ENCODE data around the gene ADAMTS14. TPM values are rescaled to one million over a fixed set of nuclear protein-coding genes. Genes with fewer than 3 reads are reported as not detected.

The ADAMTS14 gene
- total and polyA plus RNA-seq, 4 donors: 0.08 to 2.4 (median 0.37) TPM

GRCh38 chr10:70771311-70772194 lies 99.2 kb downstream of the ADAMTS14 start:
- intact Hi-C loops (cut with DNase I): no loop called here
- Histone ChIP-seq H3K4me3 (ENCODE audit: low read length in 2 of 2) (no peak overlapping the region), H3K9me3 (ENCODE audit: control insufficient read depth, low read length) (no peaks in the 10 kb centered on the region), H3K27ac (ENCODE audit: low read depth in 1 of 2, low read length in 2 of 2) (no peak overlapping the region), H3K36me3 (ENCODE audit: control insufficient read depth in 1 of 2, insufficient read depth in 2 of 2, low read length in 1 of 2) (no peaks in the 10 kb centered on the region), H3K4me1 (ENCODE audit: control insufficient read depth in 1 of 2, insufficient read depth in 2 of 2, low read length in 2 of 2) (no peaks in the 10 kb centered on the region), H3K27me3 (ENCODE audit: control insufficient read depth in 1 of 2, insufficient read depth in 2 of 2, low read length in 1 of 2) (no peaks in the 10 kb centered on the region)
- DNase-seq: no peak
- WGBS, 2 donors: 91% methylated on average over 8 of the region's 8 CpGs
- peak; percentile 23 for ATAC-seq (ENCODE audit: low FRiP score)

DNA sequence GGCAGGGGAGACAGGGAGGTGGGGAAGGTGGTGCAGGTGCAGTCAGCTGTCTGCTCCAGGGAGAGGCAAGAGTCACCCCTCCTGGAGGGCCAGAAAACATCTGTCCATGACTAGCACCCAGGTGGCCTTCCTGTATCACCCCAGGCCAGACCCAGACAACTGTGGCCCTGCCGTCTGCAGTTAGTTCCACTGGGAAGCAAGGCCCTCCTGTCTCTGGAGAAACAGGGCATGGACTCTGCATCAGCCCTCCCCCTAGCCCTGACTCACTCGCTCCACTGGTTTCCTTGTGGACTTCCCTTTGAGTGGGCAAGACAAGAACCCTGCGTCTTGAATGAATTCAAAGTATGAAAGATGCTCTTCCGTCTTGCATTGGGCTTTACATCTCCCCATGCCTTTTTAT lies 100.3 kb downstream of the ADAMTS14 start:
- no peaks in the 10 kb centered on the region for H3K27me3 ChIP-seq (ENCODE audit: control insufficient read depth in 1 of 2, insufficient read depth in 2 of 2, low read length in 1 of 2)
- 93 to 94% methylated on average over 4 of the region's 4 CpGs for WGBS, 2 donors
- no peaks in the 10 kb centered on the region for H3K4me1 ChIP-seq (ENCODE audit: control insufficient read depth in 1 of 2, insufficient read depth in 2 of 2, low read length in 2 of 2)
- H3K4me3 ChIP-seq (ENCODE audit: low read length in 2 of 2): no peak overlapping the region
- H3K9me3 ChIP-seq (ENCODE audit: control insufficient read depth, low read length): no peaks in the 10 kb centered on the region
- intact Hi-C loops (cut with DNase I): no loop called here
- H3K27ac ChIP-seq (ENCODE audit: low read depth in 1 of 2, low read length in 2 of 2): no peak overlapping the region
- DNase-seq (peak in 1 of 2 donors; percentile 55), ATAC-seq (ENCODE audit: low FRiP score) (no peak)
- no peaks in the 10 kb centered on the region for H3K36me3 ChIP-seq (ENCODE audit: control insufficient read depth in 1 of 2, insufficient read depth in 2 of 2, low read length in 1 of 2)

GRCh38 chr10:70773461-70773860 lies 101.2 kb downstream of the ADAMTS14 start:
- DNase-seq (no peak), ATAC-seq (ENCODE audit: low FRiP score) (no peak)
- H3K4me3 ChIP-seq (ENCODE audit: low read length in 2 of 2): no peak overlapping the region
- intact Hi-C loops (cut with DNase I): no loop called here
- H3K27me3 ChIP-seq (ENCODE audit: control insufficient read depth in 1 of 2, insufficient read depth in 2 of 2, low read length in 1 of 2): no peaks in the 10 kb centered on the region
- no peaks in the 10 kb centered on the region for H3K36me3 ChIP-seq (ENCODE audit: control insufficient read depth in 1 of 2, insufficient read depth in 2 of 2, low read length in 1 of 2)
- no peaks in the 10 kb centered on the region for H3K4me1 ChIP-seq (ENCODE audit: control insufficient read depth in 1 of 2, insufficient read depth in 2 of 2, low read length in 2 of 2)
- WGBS, 2 donors: 88 to 91% methylated on average over 9 of the region's 9 CpGs
- H3K27ac ChIP-seq (ENCODE audit: low read depth in 1 of 2, low read length in 2 of 2): no peak overlapping the region
- H3K9me3 ChIP-seq (ENCODE audit: control insufficient read depth, low read length): no peaks in the 10 kb centered on the region

DNA sequence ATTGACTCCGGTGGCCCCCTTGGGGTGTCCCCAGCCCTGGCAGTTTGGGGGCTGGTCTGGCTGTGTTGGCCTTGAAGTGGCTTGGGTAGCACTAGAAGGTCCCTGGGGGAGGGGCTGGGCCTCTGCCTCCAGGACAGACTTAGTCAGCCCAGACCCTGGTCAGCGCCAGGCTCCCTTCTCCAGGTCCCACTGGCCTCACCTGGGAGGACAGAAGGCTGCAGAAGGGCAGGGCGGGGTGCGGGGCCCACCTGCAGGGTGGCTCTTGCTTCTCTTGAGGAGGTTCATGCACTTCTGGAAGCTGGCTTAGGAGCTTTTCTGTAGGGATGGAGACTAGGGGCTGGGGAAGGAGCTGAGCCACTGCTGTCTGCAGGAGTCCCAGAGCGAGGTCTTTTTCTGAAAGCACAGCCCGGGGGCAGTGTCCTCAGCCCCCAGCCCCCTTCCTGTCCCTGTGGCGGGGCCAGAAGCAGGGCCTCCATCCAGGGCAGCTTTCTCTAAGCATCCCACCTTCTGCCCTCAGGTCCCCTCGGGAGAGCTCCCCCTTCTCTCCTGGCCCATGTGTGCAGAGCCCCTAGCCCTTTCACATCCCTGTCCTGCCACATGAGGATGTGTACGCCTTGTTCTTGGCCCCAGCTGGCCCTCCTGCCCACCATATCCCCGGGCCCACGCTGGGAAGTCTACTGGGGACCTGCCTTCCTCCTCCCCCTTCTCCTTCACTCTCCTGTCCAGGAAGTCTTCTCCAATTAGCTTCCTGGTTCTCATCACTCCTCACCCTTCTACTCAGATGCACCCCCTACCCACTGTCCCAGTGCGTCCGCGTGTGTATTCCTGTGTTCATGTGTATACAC lies 101.9 kb downstream of the ADAMTS14 start:
- Histone ChIP-seq H3K9me3 (ENCODE audit: control insufficient read depth, low read length) (no peaks in the 10 kb centered on the region), H3K4me3 (ENCODE audit: low read length in 2 of 2) (no peak overlapping the region), H3K27ac (ENCODE audit: low read depth in 1 of 2, low read length in 2 of 2) (no peak overlapping the region), H3K36me3 (ENCODE audit: control insufficient read depth in 1 of 2, insufficient read depth in 2 of 2, low read length in 1 of 2) (no peaks in the 10 kb centered on the region), H3K27me3 (ENCODE audit: control insufficient read depth in 1 of 2, insufficient read depth in 2 of 2, low read length in 1 of 2) (no peaks in the 10 kb centered on the region), H3K4me1 (ENCODE audit: control insufficient read depth in 1 of 2, insufficient read depth in 2 of 2, low read length in 2 of 2) (no peaks in the 10 kb centered on the region)
- DNase-seq: no peak
- ATAC-seq (ENCODE audit: low FRiP score): no peak
- WGBS, 2 donors: 90 to 93% methylated on average over 14 of the region's 14 CpGs
- intact Hi-C loops (cut with DNase I): no loop called here

DNA sequence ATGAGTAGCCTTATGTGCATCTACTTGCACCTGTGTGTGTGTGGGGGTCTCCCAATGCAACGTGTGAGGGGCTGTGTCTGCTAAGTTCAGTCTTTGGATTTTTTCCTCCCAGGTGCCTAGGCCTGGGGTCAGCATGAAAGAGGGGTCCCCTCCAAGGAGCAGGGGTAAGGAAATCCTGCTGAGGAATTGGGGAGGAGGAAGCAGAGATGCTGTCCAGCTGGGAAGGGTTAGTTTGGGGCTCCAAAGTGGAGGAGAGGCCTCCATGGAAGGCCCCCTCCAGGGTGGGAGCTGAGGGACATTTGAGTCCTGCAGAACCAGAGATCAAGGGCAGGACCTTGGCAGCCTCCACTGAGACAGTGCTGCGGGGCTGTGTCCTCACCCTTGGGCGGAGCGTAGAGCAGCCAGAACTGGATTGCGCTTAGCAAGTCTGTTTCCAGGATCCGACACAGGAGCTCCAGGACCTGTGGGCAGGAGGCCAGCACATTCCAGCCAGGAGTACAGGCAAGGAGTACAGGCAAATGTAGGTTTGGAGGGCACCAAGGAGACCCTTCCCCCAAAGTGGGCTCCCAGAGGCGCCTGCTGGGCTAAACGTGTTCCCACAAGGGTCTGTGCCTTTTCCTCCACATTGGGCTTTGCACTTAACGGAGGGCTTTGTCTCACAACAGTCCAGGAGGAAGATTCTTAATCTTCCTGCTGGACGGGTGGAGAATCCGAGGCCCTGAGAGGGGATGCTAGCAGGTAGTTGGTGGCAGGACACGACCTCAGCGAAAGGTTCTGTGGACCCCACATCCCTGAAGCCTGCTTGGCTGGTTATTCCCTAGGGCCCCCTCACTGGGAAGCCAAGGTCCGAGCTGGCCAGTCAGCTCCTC lies 102.7 kb downstream of the ADAMTS14 start:
- Histone ChIP-seq H3K36me3 (ENCODE audit: control insufficient read depth in 1 of 2, insufficient read depth in 2 of 2, low read length in 1 of 2) (no peaks in the 10 kb centered on the region), H3K27ac (ENCODE audit: low read depth in 1 of 2, low read length in 2 of 2) (no peak overlapping the region), H3K4me1 (ENCODE audit: control insufficient read depth in 1 of 2, insufficient read depth in 2 of 2, low read length in 2 of 2) (no peaks in the 10 kb centered on the region), H3K9me3 (ENCODE audit: control insufficient read depth, low read length) (no peaks in the 10 kb centered on the region), H3K4me3 (ENCODE audit: low read length in 2 of 2) (no peak overlapping the region), H3K27me3 (ENCODE audit: control insufficient read depth in 1 of 2, insufficient read depth in 2 of 2, low read length in 1 of 2) (no peaks in the 10 kb centered on the region)
- intact Hi-C loops (cut with DNase I): no loop called here
- ATAC-seq (ENCODE audit: low FRiP score) (no peak), DNase-seq (peak in 1 of 2 donors; percentile 61)
- 83 to 90% methylated on average over 14 of the region's 14 CpGs for WGBS, 2 donors

DNA sequence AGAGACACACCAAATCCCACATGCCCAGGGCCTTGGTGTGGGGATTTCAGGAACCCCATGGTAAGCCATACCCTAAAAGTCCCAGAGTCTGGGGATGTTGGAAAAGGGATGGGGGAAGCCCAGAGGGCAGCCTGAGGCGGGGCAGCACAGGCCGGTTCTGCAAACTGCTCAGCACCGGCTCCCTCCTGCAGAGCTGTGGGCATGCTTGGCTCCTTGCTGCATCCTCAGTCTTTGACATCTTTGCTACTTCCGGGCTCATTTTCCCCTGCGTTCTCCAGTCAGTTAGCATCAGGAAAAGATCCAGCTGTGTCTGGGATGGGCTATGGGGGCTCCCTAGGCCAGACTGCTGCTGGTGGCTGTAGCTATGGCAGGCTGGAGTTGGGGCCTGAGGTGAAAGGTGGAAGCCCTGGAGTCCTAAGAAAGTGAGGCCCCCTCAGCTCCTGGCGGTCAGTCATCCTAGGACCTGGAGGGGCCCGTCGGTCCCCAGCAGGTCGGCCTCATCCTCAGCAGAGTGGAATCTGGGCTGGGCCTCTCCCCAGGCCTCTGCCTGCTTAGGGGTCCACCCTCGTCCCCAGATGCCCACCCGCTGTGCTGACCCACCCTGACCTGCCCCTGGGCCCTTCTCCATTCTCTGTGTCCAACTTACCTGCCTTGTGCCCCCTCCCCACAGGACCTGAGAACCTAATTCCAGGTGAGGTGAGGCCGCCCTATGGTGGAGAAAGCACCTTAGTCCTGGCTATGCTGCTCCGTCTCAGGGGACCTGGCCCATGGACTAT lies 103.6 kb downstream of the ADAMTS14 start:
- ATAC-seq (ENCODE audit: low FRiP score) (no peak), DNase-seq (peak in 1 of 2 donors; percentile 46)
- no peaks in the 10 kb centered on the region for H3K27me3 ChIP-seq (ENCODE audit: control insufficient read depth in 1 of 2, insufficient read depth in 2 of 2, low read length in 1 of 2)
- intact Hi-C loops (cut with DNase I): no loop called here
- WGBS, 2 donors: 96 to 97% methylated on average over 13 of the region's 13 CpGs
- H3K4me1 ChIP-seq (ENCODE audit: control insufficient read depth in 1 of 2, insufficient read depth in 2 of 2, low read length in 2 of 2): no peaks in the 10 kb centered on the region
- no peak overlapping the region for H3K4me3 ChIP-seq (ENCODE audit: low read length in 2 of 2)
- H3K9me3 ChIP-seq (ENCODE audit: control insufficient read depth, low read length): no peaks in the 10 kb centered on the region
- no peak overlapping the region for H3K27ac ChIP-seq (ENCODE audit: low read depth in 1 of 2, low read length in 2 of 2)
- H3K36me3 ChIP-seq (ENCODE audit: control insufficient read depth in 1 of 2, insufficient read depth in 2 of 2, low read length in 1 of 2): no peaks in the 10 kb centered on the region

GRCh38 chr10:70776455-70777005 lies 104.2 kb downstream of the ADAMTS14 start:
- intact Hi-C loops (cut with DNase I): no loop called here
- Histone ChIP-seq H3K27ac (ENCODE audit: low read depth in 1 of 2, low read length in 2 of 2) (no peak overlapping the region), H3K36me3 (ENCODE audit: control insufficient read depth in 1 of 2, insufficient read depth in 2 of 2, low read length in 1 of 2) (no peaks in the 10 kb centered on the region), H3K4me1 (ENCODE audit: control insufficient read depth in 1 of 2, insufficient read depth in 2 of 2, low read length in 2 of 2) (no peaks in the 10 kb centered on the region), H3K27me3 (ENCODE audit: control insufficient read depth in 1 of 2, insufficient read depth in 2 of 2, low read length in 1 of 2) (no peaks in the 10 kb centered on the region), H3K9me3 (ENCODE audit: control insufficient read depth, low read length) (no peaks in the 10 kb centered on the region), H3K4me3 (ENCODE audit: low read length in 2 of 2) (no peak overlapping the region)
- no peak for ATAC-seq (ENCODE audit: low FRiP score)
- peak in 1 of 2 donors; percentile 49 for DNase-seq
- 93 to 96% methylated on average over 11 of the region's 11 CpGs for WGBS, 2 donors

Measured in aorta (tissue), 5 donors.